SHP77 (cell line): ENCODE data around the gene MGLL.

ENCODE experiments used
- DNase-seq, 2 experiments: peaks; one replicate each; lab custom pipeline; 2025; lab: John Stamatoyannopoulos, UW

MGLL gene

GRCh38 chr3:127822041-127822681 lies at the start of gene MGLL:
MGLL (minus strand) TSS chr3:127822515; CDS start chr3:127822318, 197 bp downstream.
- no peak for DNase-seq

DNA sequence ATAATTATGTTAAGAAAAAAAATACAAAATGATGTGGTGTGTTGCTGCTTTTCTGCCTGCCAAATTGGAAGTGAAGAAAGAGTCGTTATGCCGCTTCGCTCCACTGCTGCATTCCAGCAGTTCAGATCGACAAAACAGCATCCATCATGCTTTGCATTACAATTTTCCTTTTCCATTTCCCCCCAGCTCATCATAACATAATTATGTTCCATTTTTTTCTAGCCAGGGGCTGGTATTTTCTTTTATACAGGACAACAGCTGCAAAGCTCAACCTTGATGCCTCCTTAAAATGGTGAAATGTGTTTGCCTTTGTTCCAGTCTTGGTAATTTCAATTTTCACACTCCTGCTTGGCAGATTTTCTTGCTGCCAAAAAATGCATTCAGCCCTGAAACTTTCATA lies 47.8 kb upstream of the MGLL start:
- DNase-seq: no peak

GRCh38 chr3:127867986-127868385 lies 45.7 kb upstream of the MGLL start:
- no peak for DNase-seq

DNA sequence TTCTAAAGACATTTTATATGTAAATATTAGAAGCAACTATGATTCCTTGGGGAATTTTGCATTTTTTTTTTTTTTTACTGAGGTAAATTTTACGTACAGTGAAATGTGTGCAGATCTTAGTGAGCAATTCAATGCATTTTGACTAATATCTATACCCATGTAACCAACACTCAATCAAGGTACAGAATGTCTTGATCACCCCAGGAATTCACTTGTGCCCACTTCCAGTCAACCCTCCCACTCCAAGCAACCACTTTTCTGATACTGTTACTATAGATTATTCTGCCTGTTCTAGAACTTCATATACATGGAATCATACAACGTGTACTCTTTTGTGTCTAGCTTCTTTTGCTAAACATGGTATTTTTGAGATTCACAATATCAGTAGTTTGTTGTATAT lies 45.1 kb upstream of the MGLL start:
- DNase-seq: no peak

DNA sequence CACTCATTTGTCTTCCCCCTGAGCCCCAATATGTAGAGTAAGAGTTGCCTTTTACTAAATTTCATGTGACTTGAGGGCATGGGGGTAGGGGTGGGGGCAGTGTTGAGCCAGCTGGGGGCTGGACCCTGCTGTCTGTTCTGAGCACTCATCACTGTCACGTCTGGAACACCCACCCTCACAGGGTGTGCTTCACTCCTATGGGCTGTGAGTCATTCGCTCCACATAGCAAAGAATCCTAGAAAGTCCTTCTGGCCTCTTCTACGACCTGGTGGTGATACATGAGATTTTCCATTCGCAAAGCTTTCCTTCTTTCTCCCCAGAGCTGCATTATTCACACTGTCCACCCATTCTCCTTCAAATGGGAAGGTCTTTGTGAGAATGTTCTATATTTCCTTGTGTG lies 43.6 kb upstream of the MGLL start:
- DNase-seq: no peak

- no peak for DNase-seq
Observed at GRCh38 chr3:127860211-127860696, 37.9 kb upstream of the MGLL start.

DNA sequence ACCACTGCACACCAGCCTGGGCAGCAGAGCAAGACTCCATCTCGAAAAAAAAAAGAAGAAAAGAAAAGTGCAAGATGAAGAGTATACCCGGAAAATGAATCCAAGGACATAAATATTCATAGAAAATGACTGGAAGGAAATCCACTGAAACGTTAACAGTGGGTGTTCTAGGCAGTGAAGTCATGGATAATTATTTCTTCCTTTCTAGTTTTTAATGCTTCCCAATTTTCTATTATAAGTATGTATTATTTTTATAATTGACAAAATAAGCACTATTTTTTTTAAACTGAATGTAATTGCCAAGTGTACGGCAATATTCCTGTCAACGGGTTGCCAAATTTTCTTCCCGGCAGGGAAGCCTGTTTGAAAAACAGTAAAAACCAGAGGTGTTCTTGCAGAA lies 37.4 kb upstream of the MGLL start:
- DNase-seq: no peak

GRCh38 chr3:127858937-127859336 lies 36.6 kb upstream of the MGLL start:
- DNase-seq: no peak

DNA sequence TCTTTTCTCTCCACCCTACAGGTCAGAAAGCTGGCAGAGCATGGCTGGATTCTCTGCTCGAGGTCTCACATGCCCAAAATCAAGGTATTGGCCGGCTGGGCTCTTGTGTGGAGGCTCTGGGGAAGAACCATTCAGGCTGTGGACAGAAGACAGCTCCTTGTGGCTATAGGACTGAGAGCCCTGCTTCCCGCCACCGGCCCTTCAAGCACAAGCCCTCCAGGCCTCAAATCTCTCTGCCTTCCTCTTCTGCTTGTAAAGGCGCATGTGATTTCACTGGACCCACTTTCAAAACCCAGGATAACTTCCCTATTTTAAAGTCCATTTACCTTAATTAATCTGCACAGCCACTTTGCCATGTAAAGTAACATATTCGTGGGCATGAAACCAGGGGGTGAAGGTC lies 36.2 kb upstream of the MGLL start:
- no peak for DNase-seq

DNA sequence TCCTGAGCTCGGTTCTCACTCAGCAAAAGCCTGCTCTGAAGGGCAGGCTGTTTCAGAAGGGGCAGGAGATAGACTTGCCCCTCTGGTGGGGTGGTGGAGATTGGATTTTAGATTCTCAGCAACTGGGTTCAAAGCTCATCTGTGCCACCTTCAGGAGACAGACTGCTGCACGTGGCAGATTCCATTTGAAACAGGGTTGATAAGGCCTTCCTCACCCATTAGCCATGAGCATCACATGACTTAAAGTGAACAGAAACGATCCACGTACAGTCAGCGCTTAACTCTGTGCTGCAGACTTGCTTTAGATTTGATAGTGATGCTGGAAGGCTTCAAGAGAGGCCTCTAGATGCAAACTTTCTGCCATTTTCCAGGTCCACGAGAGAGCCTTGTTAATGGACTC lies 35.0 kb upstream of the MGLL start:
- no peak for DNase-seq

DNA sequence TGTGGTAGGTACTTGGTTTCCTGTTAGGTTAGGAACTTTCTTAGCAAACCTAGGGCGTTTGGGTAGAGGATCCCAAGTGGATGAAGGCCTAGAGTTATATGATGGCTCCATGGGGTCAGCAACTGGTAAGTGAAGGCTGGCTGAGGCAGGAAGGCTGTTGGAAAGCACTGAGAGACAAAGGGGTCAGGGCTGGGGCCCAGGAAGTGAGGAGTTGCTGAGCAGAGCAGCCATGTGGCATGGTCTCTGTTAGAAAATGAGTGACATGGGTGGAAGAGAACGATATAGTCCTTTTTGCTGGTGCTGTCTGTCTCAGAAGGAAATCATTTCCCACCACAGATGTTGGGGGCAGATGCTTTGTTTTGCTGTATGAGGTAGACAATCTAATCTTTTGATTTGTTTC lies 34.5 kb upstream of the MGLL start:
- DNase-seq: no peak

DNA sequence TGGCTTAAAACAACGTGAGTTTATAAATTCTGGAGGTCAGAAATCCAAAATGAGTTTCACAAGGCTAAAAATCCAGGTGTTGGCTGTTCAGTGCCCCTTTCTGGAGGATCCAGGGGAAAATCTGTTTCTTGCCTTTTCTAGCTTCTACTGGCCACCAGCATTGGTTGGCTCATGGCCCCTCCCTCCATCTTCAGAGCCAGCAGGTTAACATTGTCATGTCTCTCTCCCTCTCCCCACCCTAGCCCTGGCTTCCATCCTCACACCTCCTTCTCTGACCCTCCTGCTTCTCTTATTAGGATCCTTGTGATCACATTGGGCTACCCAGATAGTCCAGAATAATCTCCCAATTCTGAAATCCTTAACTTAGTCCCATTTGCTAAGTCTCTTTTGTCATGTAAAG lies 32.9 kb upstream of the MGLL start:
- DNase-seq: no peak

- peak; percentile 26 to 32 for DNase-seq
Observed at GRCh38 chr3:127853681-127854080, 31.4 kb upstream of the MGLL start.

DNA sequence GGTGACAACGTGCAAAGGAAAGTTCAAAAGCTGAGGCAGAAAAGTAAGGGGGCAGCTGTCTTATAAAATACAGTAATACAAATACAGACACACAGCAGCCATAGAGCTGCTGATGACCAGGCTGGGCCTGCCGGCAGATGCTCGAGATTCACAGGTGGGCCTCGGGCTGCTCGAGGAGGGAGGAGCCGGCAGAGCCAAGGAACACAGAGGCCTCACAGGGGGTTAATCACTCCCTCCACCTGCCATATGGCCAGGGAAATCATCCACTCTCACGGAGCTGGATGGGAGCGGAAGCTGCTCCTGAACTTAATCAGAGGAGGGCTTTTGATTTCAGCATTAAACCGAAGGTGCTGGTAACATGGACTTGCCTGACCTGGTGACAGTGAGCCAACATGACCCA lies 29.6 kb upstream of the MGLL start:
- DNase-seq: peak; percentile 10 to 35

DNA sequence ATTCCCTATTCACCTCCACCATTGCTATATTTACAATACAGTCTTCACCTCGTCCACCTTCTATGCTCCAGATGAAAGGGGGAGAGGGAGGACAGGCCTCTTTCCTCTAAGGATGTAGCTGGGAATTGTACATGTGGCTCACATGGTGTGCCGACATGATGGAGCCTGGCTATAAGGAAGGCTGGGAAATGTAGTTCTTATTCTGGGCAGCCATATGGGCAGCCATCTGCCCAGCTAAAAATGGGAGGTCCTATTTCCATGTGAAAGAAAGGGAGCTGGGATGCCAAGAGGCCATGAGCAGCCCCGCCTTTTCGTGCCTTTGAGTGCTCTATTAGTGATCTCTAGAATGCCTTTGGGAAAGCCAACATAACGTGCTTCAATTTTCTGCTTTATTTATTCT lies 27.1 kb upstream of the MGLL start:
- no peak for DNase-seq

- DNase-seq: no peak
Observed at GRCh38 chr3:127848131-127849129, 26.1 kb upstream of the MGLL start.

GRCh38 chr3:127847236-127847720 lies 25.0 kb upstream of the MGLL start:
- no peak for DNase-seq

GRCh38 chr3:127846576-127846975 lies 24.3 kb upstream of the MGLL start:
- DNase-seq: no peak

DNA sequence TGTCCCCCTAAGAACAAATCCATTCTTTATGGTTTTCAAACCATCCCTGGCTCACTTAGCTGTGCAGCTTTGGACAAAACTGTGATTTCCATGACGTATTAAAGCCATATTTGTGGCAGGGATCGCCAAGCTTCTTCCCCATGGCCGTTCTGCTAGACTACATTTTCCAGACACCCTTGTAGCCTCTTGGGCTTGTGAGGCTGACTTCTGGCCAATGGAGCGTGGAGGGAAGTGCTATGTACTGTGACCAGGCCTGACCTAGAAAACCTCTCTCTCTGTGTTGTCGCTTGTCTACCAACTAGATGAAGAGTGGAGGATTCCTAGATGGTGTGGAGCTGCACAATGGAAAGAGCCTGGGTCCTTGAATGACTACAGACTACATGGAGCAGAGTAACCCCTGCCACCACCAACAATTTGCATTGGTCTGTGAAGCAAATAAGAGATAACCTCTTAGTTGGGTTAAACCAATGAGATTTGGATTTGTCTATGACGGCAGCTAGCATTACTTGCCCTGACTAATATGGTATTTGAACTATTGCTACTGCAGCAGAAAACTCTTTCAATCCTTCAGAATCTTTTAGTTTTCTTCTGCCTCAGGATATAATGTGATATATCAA lies 22.1 kb upstream of the MGLL start:
- no peak for DNase-seq

GRCh38 chr3:127840671-127841070 lies 18.4 kb upstream of the MGLL start:
- no peak for DNase-seq

DNA sequence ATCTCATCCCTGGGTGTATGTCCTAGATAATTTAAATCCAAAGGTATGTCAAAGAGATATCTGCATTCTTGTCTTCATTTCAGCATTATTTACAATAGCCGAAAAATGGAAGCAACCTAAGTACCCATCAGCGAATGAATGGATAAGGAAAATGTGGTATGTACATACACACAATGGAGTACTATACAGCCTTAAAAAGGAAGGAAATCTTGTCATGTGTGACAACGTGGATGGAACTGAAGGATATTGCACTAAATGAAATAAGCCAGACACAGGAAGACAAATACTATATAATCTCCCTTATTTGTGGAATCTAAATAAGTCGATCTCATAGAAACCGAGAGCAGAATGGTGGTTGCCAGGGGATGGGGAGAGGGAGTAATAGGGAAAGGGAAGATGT lies 16.8 kb upstream of the MGLL start:
- no peak for DNase-seq
